H1 (cell line): ENCODE measurements around the gene INAFM2. TPM values are rescaled to one million over a fixed set of nuclear protein-coding genes. Genes with fewer than 3 reads are reported as not detected.

ENCODE experiments used
- CTCF ChIA-PET: fragments of 300-600 bp; sonication (Branson Sonifier 250); formaldehyde crosslinking; loops from one replicate; lab custom pipeline; 2021; ENCODE audit not compliant: partially characterized antibody; lab: Charles Lee
- POLR2A ChIA-PET: fragments of 300-600 bp; sonication (Branson Sonifier 250); formaldehyde crosslinking; loops from one replicate; lab custom pipeline; 2021; ENCODE audit warnings: inconsistent platforms; ENCODE audit not compliant: partially characterized antibody; lab: Charles Lee
- DNase-seq, 2 experiments: peaks; one replicate each; pipeline versions ENCODE4 v3.0.0 to v3.0.0-alpha.2; 2010 to 2022; ENCODE audit warnings: low spot score in 2 of 2, low read depth in 1 of 2, mixed read lengths in 1 of 2
- FAIRE-seq: peaks from 2 replicates; lab custom pipeline; 2011; peaks lifted over from hg19 to GRCh38; lab: Jason Lieb, UNC
- H2AFZ ChIP-seq: 2 replicates; pipeline ENCODE4 v1.8.1; 2012; ENCODE audit warnings: low read length, inconsistent platforms
- H2AK5ac ChIP-seq: 2 replicates; pipeline ENCODE4 v1.6.1; 2013; ENCODE audit warnings: low read depth, low read length
- H2BK120ac ChIP-seq: replicated peaks from 2 replicates; pipeline ENCODE3; 2013; ENCODE audit warnings: low read depth, low read length, inconsistent platforms
- H2BK12ac ChIP-seq: 2 replicates; pipeline ENCODE4 v1.6.1; 2013; ENCODE audit warnings: low read depth, low read length
- H2BK15ac ChIP-seq: 2 replicates; pipeline ENCODE4 v1.6.1; 2013; ENCODE audit warnings: low read length
- H2BK20ac ChIP-seq: 2 replicates; pipeline ENCODE4 v1.6.1; 2013; ENCODE audit warnings: low read length
- H2BK5ac ChIP-seq: 2 replicates; pipeline ENCODE4 v1.6.1; 2013; ENCODE audit warnings: low read depth, low read length
- H3K14ac ChIP-seq: 2 replicates; pipeline ENCODE4 v1.6.1; 2013; ENCODE audit warnings: inconsistent platforms; ENCODE audit not compliant: insufficient read length
- H3K18ac ChIP-seq: 2 replicates; pipeline ENCODE4 v1.6.1; 2013; ENCODE audit warnings: low read length; ENCODE audit errors: extremely low read depth
- H3K23ac ChIP-seq: 2 replicates; pipeline ENCODE4 v1.6.1; 2013; ENCODE audit warnings: inconsistent platforms; ENCODE audit not compliant: insufficient read length
- H3K23me2 ChIP-seq: 2 replicates; pipeline ENCODE4 v1.6.1; 2013; ENCODE audit warnings: low read depth, low read length
- H3K27ac ChIP-seq: 2 replicates; pipeline ENCODE4 v1.6.1; 2011; ENCODE audit warnings: low read depth, low read length, inconsistent platforms
- H3K27me3 ChIP-seq, 4 experiments: replicated peaks in 1 of 4; 1 replicate in 1 of 4; 2 replicates in 3 of 4; pipeline versions ENCODE4 v1.6.1 to v1.8.1; 2011 to 2013; ENCODE audit warnings: low read length in 3 of 4, mild to moderate bottlenecking in 3 of 4, inconsistent platforms in 2 of 4, mixed read lengths in 2 of 4, moderate library complexity in 1 of 4; ENCODE audit not compliant: control insufficient read depth in 3 of 4, insufficient read depth in 3 of 4; ENCODE audit errors: extremely low read depth in 1 of 4
- H3K36me3 ChIP-seq, 4 experiments: 2 replicates each; pipeline versions ENCODE4 v1.6.1 to v1.8.1; 2011 to 2013; ENCODE audit warnings: mild to moderate bottlenecking in 4 of 4, low read length in 3 of 4, moderate library complexity in 2 of 4, control low read depth in 1 of 4, inconsistent platforms in 1 of 4; ENCODE audit not compliant: insufficient read depth in 4 of 4, control insufficient read depth in 2 of 4
- H3K4ac ChIP-seq: replicated peaks from 2 replicates; pipeline ENCODE3; 2013; ENCODE audit warnings: low read length, low read depth, mixed read lengths, inconsistent platforms; ENCODE audit not compliant: insufficient read length
- H3K4me1 ChIP-seq, 4 experiments: replicated peaks in 1 of 4; 1 replicate in 1 of 4; 2 replicates in 3 of 4; pipeline versions ENCODE4 v1.6.1 to v1.8.1; 2011 to 2013; ENCODE audit warnings: low read length in 3 of 4, inconsistent platforms in 2 of 4, mixed read lengths in 1 of 4; ENCODE audit not compliant: insufficient read depth in 4 of 4, control insufficient read depth in 3 of 4
- H3K4me2 ChIP-seq, 2 experiments: 2 replicates each; pipeline versions ENCODE4 v1.6.1 to v1.8.1; 2011 to 2013; ENCODE audit warnings: low read depth in 2 of 2, low read length in 2 of 2, control low read depth in 1 of 2, inconsistent platforms in 1 of 2, mild to moderate bottlenecking in 1 of 2; ENCODE audit not compliant: insufficient read depth in 1 of 2
- H3K4me3 ChIP-seq, 4 experiments: fragments of 200-600, 300-600 bp in 1 of 4; sonication (generic), shearing (Covaris generic), sonication (Bioruptor Twin) in 1 of 4; 2 replicates each; pipeline versions ENCODE4 v1.5.1 to v1.8.1; 2011 to 2016; ENCODE audit warnings: low read length in 4 of 4, low read depth in 3 of 4, control low read depth in 2 of 4, inconsistent platforms in 2 of 4, mild to moderate bottlenecking in 2 of 4, mixed read lengths in 1 of 4, moderate library complexity in 1 of 4; ENCODE audit not compliant: insufficient read depth in 2 of 4; ENCODE audit errors: extremely low read depth in 1 of 4
- H3K56ac ChIP-seq: replicated peaks from 2 replicates; pipeline ENCODE3; 2013; ENCODE audit warnings: low read depth, mild to moderate bottlenecking, mixed read lengths, low read length, inconsistent platforms; ENCODE audit not compliant: insufficient read length
- H3K79me1 ChIP-seq: 2 replicates; pipeline ENCODE4 v1.6.1; 2013; ENCODE audit warnings: low read depth, low read length, control low read depth
- H3K79me2 ChIP-seq, 2 experiments: 2 replicates each; pipeline versions ENCODE4 v1.6.1 to v1.8.1; 2012 to 2013; ENCODE audit warnings: low read length in 2 of 2, mild to moderate bottlenecking in 2 of 2, inconsistent platforms in 1 of 2; ENCODE audit not compliant: insufficient read depth in 2 of 2, control insufficient read depth in 1 of 2
- H3K9ac ChIP-seq, 4 experiments: replicated peaks in 1 of 4; 1 replicate in 1 of 4; 2 replicates in 3 of 4; pipeline versions ENCODE4 v1.6.1 to v1.8.1; 2011 to 2013; ENCODE audit warnings: low read depth in 3 of 4, low read length in 3 of 4, control low read depth in 2 of 4, mild to moderate bottlenecking in 2 of 4, moderate library complexity in 2 of 4, inconsistent platforms in 1 of 4; ENCODE audit errors: extremely low read depth in 1 of 4
- H3K9me3 ChIP-seq, 2 experiments: 2 replicates each; pipeline versions ENCODE4 v1.6.1 to v1.8.1; 2012 to 2013; ENCODE audit warnings: mild to moderate bottlenecking in 2 of 2, moderate library complexity in 2 of 2, control low read depth in 1 of 2, inconsistent platforms in 1 of 2, low read depth in 1 of 2, low read length in 1 of 2, mixed read lengths in 1 of 2; ENCODE audit not compliant: insufficient read depth in 2 of 2
- H4K20me1 ChIP-seq, 2 experiments: replicated peaks in 1 of 2; 2 replicates each; pipeline versions ENCODE3 to v1.8.1; 2011 to 2013; ENCODE audit warnings: inconsistent platforms in 2 of 2, low read length in 2 of 2, mild to moderate bottlenecking in 1 of 2; ENCODE audit not compliant: insufficient read depth in 2 of 2, control insufficient read depth in 1 of 2
- H4K5ac ChIP-seq: 2 replicates; pipeline ENCODE4 v1.6.1; 2013; ENCODE audit warnings: low read length, low read depth, mixed read lengths, inconsistent platforms; ENCODE audit not compliant: insufficient read length
- H4K8ac ChIP-seq: 2 replicates; pipeline ENCODE4 v1.8.0; 2013; ENCODE audit warnings: mild to moderate bottlenecking, moderate library complexity, low read length, inconsistent platforms; ENCODE audit not compliant: insufficient read depth; ENCODE audit errors: extremely low read depth
- H4K91ac ChIP-seq: replicated peaks from 2 replicates; pipeline ENCODE3; 2013; ENCODE audit warnings: low read length, mixed read lengths, inconsistent platforms; ENCODE audit not compliant: insufficient read length
- BCL11A ChIP-seq, 2 experiments: IDR thresholded peaks; one replicate each; pipeline ENCODE4 v1.6.1; 2011; ENCODE audit warnings: low read depth in 2 of 2, low read length in 2 of 2, mild to moderate bottlenecking in 2 of 2
- EP300 ChIP-seq, 2 experiments: IDR thresholded peaks; 1 replicate in 1 of 2; 2 replicates in 1 of 2; pipeline ENCODE4 v1.6.1; 2011 to 2012; ENCODE audit warnings: low read depth in 2 of 2, low read length in 2 of 2, mild to moderate bottlenecking in 2 of 2, borderline replicate concordance in 1 of 2, inconsistent platforms in 1 of 2, moderate library complexity in 1 of 2
- GTF2F1 ChIP-seq: IDR thresholded peaks from 2 replicates; pipeline ENCODE4 v1.6.1; 2012; ENCODE audit warnings: low read depth, low read length, improper control_type of control experiment, borderline replicate concordance
- JUND ChIP-seq: IDR thresholded peaks from 2 replicates; pipeline ENCODE4 v1.6.1; 2011; ENCODE audit warnings: mild to moderate bottlenecking, improper control_type of control experiment, low read length
- KDM5A ChIP-seq: fragments of 200-600 bp; IDR thresholded peaks from 2 replicates; pipeline ENCODE4 v1.7.1; 2012; ENCODE audit warnings: mild to moderate bottlenecking, low read length, inconsistent platforms, mixed read lengths
- POLR2A ChIP-seq, 2 experiments: IDR thresholded peaks; 1 replicate in 1 of 2; 2 replicates in 1 of 2; pipeline ENCODE4 v1.6.1; 2011; ENCODE audit warnings: low read depth in 2 of 2, low read length in 2 of 2, mild to moderate bottlenecking in 2 of 2; ENCODE audit errors: control extremely low read depth in 1 of 2
- POLR2AphosphoS5 ChIP-seq: IDR thresholded peaks from 2 replicates; pipeline ENCODE4 v1.6.1; 2011; ENCODE audit warnings: low read depth, low read length
- POU5F1 ChIP-seq: IDR thresholded peaks from 2 replicates; pipeline ENCODE4 v1.6.1; 2011; ENCODE audit warnings: low read depth, mild to moderate bottlenecking, low read length, moderate library complexity
- RBBP5 ChIP-seq: IDR thresholded peaks from 2 replicates; pipeline ENCODE4 v1.7.1; 2012; ENCODE audit warnings: low read depth, mild to moderate bottlenecking, inconsistent platforms, low read length, moderate library complexity, borderline replicate concordance
- SP4 ChIP-seq: IDR thresholded peaks from 2 replicates; pipeline ENCODE4 v1.6.1; 2012; ENCODE audit warnings: low read length, inconsistent platforms
- SRF ChIP-seq: IDR thresholded peaks from 2 replicates; pipeline ENCODE4 v1.6.1; 2011; ENCODE audit warnings: mild to moderate bottlenecking, low read depth, low read length, moderate library complexity
- YY1 ChIP-seq: IDR thresholded peaks from 2 replicates; pipeline ENCODE4 v1.6.1; 2011; ENCODE audit warnings: low read depth, mild to moderate bottlenecking, low read length
- ZNF274 ChIP-seq: IDR thresholded peaks from 2 replicates; pipeline ENCODE4 v1.7.0; 2012; ENCODE audit warnings: low read length, borderline replicate concordance; ENCODE audit errors: extremely low read depth
- WGBS, 2 experiments: shearing (Covaris generic) in 1 of 2; methylation state at CpG; one replicate each; pipeline versions ENCODE4 v1.1.6 to v1.1.7; 2013 to 2015; ENCODE audit warnings: low lambda C conversion rate in 2 of 2, mixed read lengths in 2 of 2, inconsistent platforms in 1 of 2, low coverage in 1 of 2, missing lambda C conversion rate in 1 of 2; ENCODE audit not compliant: insufficient replicate concordance in 2 of 2, insufficient coverage in 1 of 2, insufficient read length in 1 of 2; ENCODE audit errors: extremely low coverage in 1 of 2, missing lambda C conversion rate in 1 of 2; 5-methylcytosine and 5-hydroxymethylcytosine counted together
- polyA plus RNA-seq, 7 experiments: library from polyadenylated mRNA; depleted of rRNA in 3 of 7; stranded (reverse) in 5 of 7; unstranded in 2 of 7; fragments of >200 nt in 5 of 7; fragments of 200-250 nt in 2 of 7; gene quantifications; 1 replicate in 5 of 7; 2 replicates in 1 of 7; 4 replicates in 1 of 7; pipeline versions ENCODE4 v1.2.1 to v1.2.3, GENCODE V29; 2011 to 2013; ENCODE audit warnings: missing spikeins in 2 of 7, mixed read lengths in 2 of 7
- total RNA-seq: library from RNA; stranded (reverse); fragmentation: NEBNext Ultra II Directional; extraction: Animal tissue kit (Norgen Biotek cat#: 25700); gene quantifications from 2 replicates; pipeline ENCODE4 v1.2.1, GENCODE V29; 2021

INAFM2 gene
- total and polyA plus RNA-seq, 2 of the 8 experiments (the other 6 are each of a cell fraction or from before 2014, with no cell fraction given) = 15.3 to 35.1 TPM

GRCh38 chr15:40347559-40348473, 24.3 kb downstream of the INAFM2 start:
- H3K79me1 ChIP-seq = no peaks in the 10 kb centered on the region
- WGBS, 2 experiments = 92% methylated on average over 7 of the region's 11 CpGs; no CpG with 5 or more reads in 1 of the 2 experiments
- no peak overlapping the region for H2BK15ac ChIP-seq
- H4K8ac ChIP-seq = peak overlapping the region; percentile 3; the same call in 1 of the 2 replicates
- no peak overlapping the region for H2BK120ac ChIP-seq
- no peak overlapping the region for H3K14ac ChIP-seq
- peaks cover 2% of the 10 kb centered on the region; the same call in 1 of the 2 replicates for H3K23me2 ChIP-seq
- no peak overlapping the region for H2BK5ac ChIP-seq
- no peaks in the 10 kb centered on the region for H3K27me3 ChIP-seq
- no peak overlapping the region for H3K56ac ChIP-seq
- H3K36me3 ChIP-seq = no peaks in the 10 kb centered on the region
- no peak overlapping the region for H2AFZ ChIP-seq
- no peak overlapping the region for H3K18ac ChIP-seq
- H3K4me2 ChIP-seq = no peak overlapping the region
- H3K23ac ChIP-seq = no peak overlapping the region
- H3K4me1 ChIP-seq = peaks cover 0 to 10% (median 2%) of the 10 kb centered on the region in 4 experiments; a peak in 4 of 7 replicates
- ChIA-PET POLR2A (no interaction called here), CTCF (interaction anchor here (0.8 to 27.4 kb wide), 5 partner anchors 8 to 77 kb away, joined by 3 to 452 read pairs (median 3); partner anchors contain the start of genes CCDC9B and KNSTRN)
- no peaks in the 10 kb centered on the region for H4K20me1 ChIP-seq
- no peak overlapping the region for H2BK20ac ChIP-seq
- H3K79me2 ChIP-seq = no peaks in the 10 kb centered on the region
- no peaks in the 10 kb centered on the region for H3K9me3 ChIP-seq
- DNase-seq = no peak
- no peak overlapping the region for H2AK5ac ChIP-seq
- no peak overlapping the region for H3K4me3 ChIP-seq
- H3K9ac ChIP-seq = no peak overlapping the region
- H3K27ac ChIP-seq = no peak overlapping the region
- no peak for FAIRE-seq
- no peak overlapping the region for H3K4ac ChIP-seq
- no peak overlapping the region for H4K91ac ChIP-seq
- no peak overlapping the region for H2BK12ac ChIP-seq
- no peak overlapping the region for H4K5ac ChIP-seq
- TF ChIP-seq JUND (no peak), RBBP5 (no peak), BCL11A (IDR thresholded peaks at IDR 0.05; ENCODE audit: low read depth in 2 of 2, low read length in 2 of 2) (no peak), POLR2A (IDR thresholded peaks at IDR 0.05; ENCODE audit: control extremely low read depth in 1 of 2, low read depth in 2 of 2, low read length in 2 of 2) (no peak), GTF2F1 (no peak), YY1 (no peak), POLR2AphosphoS5 (no peak), POU5F1 (no peak), SP4 (no peak), KDM5A (no peak), ZNF274 (no peak), SRF (no peak), EP300 (IDR thresholded peaks at IDR 0.05; ENCODE audit: borderline replicate concordance in 1 of 2, low read depth in 2 of 2, low read length in 2 of 2) (no peak)
